PC-9 (cell line): ENCODE results near the gene AOAH.

ENCODE experiments used
- EZH2 ChIP-seq: fragments of 200-600 bp; sonication (generic); IDR thresholded peaks from 2 replicates; pipeline ENCODE4 v1.8.0; 2017; ENCODE audit warnings: antibody characterized with exemption, low read depth
- TF ChIP-seq, protein P1 (sequence below): fragments of 200-600 bp; sonication (generic); conservative IDR thresholded peaks from 2 replicates; pipeline ENCODE4 v1.6.1; 2017; ENCODE audit warnings: mixed run types, antibody characterized with exemption, mild to moderate bottlenecking, moderate library complexity

DNA sequence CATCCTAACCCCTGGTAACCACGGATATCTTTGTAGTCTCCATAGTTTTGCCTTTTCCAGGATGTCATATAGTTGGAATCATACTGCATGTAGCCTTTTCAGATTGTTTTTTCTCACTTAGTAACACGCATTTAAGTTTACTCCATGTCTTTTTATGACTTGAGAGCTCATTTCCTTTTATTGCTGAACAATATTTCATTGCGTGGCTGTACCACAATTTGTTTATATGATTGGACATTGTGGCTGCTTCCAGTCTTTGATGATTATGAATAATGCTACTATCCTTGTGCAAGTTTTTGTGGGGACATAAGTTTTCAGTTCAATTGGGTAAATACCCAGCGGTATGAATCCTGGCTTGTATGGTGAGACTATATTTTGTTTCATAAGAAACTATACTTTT is 60.8 kb downstream of the AOAH start:
- TF ChIP-seq EZH2, result no peak
- TF ChIP-seq, protein P1, sequence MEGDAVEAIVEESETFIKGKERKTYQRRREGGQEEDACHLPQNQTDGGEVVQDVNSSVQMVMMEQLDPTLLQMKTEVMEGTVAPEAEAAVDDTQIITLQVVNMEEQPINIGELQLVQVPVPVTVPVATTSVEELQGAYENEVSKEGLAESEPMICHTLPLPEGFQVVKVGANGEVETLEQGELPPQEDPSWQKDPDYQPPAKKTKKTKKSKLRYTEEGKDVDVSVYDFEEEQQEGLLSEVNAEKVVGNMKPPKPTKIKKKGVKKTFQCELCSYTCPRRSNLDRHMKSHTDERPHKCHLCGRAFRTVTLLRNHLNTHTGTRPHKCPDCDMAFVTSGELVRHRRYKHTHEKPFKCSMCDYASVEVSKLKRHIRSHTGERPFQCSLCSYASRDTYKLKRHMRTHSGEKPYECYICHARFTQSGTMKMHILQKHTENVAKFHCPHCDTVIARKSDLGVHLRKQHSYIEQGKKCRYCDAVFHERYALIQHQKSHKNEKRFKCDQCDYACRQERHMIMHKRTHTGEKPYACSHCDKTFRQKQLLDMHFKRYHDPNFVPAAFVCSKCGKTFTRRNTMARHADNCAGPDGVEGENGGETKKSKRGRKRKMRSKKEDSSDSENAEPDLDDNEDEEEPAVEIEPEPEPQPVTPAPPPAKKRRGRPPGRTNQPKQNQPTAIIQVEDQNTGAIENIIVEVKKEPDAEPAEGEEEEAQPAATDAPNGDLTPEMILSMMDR, result no peak
